Measurements from ENCODE around the gene SSTR5.

- TF ChIP-seq, protein P1, sequence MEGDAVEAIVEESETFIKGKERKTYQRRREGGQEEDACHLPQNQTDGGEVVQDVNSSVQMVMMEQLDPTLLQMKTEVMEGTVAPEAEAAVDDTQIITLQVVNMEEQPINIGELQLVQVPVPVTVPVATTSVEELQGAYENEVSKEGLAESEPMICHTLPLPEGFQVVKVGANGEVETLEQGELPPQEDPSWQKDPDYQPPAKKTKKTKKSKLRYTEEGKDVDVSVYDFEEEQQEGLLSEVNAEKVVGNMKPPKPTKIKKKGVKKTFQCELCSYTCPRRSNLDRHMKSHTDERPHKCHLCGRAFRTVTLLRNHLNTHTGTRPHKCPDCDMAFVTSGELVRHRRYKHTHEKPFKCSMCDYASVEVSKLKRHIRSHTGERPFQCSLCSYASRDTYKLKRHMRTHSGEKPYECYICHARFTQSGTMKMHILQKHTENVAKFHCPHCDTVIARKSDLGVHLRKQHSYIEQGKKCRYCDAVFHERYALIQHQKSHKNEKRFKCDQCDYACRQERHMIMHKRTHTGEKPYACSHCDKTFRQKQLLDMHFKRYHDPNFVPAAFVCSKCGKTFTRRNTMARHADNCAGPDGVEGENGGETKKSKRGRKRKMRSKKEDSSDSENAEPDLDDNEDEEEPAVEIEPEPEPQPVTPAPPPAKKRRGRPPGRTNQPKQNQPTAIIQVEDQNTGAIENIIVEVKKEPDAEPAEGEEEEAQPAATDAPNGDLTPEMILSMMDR (IDR thresholded peaks at IDR 0.05), result no peak
- TF ChIP-seq POLR2A (IDR thresholded peaks at IDR 0.05), result no peak
Observed at GRCh38 chr16:1060416-1061340, 11.9 kb upstream of the SSTR5 start.
